Gastroesophageal sphincter (tissue), 4 donors: ENCODE results near the gene HS1BP3. TPM values are rescaled to one million over a fixed set of nuclear protein-coding genes. Genes with fewer than 3 reads are reported as not detected.

Experiments used
- ATAC-seq: fragments of 150-250 bp; one replicate; pipeline ENCODE4 v1.9.1; 2016; ENCODE audit warnings: mild to moderate bottlenecking, moderate library complexity
- H3K27ac ChIP-seq, 4 donors: fragments of 200-600 bp; sonication (generic) in 3 of 4; 1 replicate in 3 of 4; 2 replicates in 1 of 4; pipeline ENCODE4 v1.5.1; 2016 to 2019
- H3K27me3 ChIP-seq: fragments of 200-600 bp; sonication (generic); one replicate; pipeline ENCODE4 v1.5.1; 2019
- H3K36me3 ChIP-seq, 2 donors: fragments of 200-600 bp; sonication (generic); one replicate each; pipeline ENCODE4 v1.5.1; 2019; ENCODE audit warnings: control low read depth in 1 of 2
- H3K4me1 ChIP-seq, 3 donors: fragments of 200-600 bp; sonication (generic); 1 replicate in 2 of 3; 2 replicates in 1 of 3; pipeline ENCODE4 v1.5.1; 2016 to 2019; ENCODE audit warnings: control low read depth in 2 of 3
- H3K4me3 ChIP-seq, 2 donors: fragments of 200-600 bp; sonication (generic); one replicate each; pipeline ENCODE4 v1.5.1; 2019; ENCODE audit warnings: mild to moderate bottlenecking in 1 of 2, moderate library complexity in 1 of 2
- H3K9me3 ChIP-seq, 3 donors: fragments of 200-600 bp; sonication (generic); one replicate each; pipeline ENCODE4 v1.5.1; 2017 to 2019; ENCODE audit warnings: control low read depth in 2 of 3
- EP300 ChIP-seq: sonication (generic); formaldehyde crosslinking; IDR thresholded peaks from one replicate; pipeline ENCODE4 v1.6.1; 2017; ENCODE audit warnings: antibody characterized with exemption, mild to moderate bottlenecking
- POLR2A ChIP-seq, 2 donors: fragments of 450-650 bp; IDR thresholded peaks; one replicate each; pipeline ENCODE4 v1.6.1; 2017; ENCODE audit warnings: antibody characterized with exemption in 2 of 2, mild to moderate bottlenecking in 2 of 2, moderate library complexity in 1 of 2
- POLR2AphosphoS5 ChIP-seq: sonication (generic); formaldehyde crosslinking; IDR thresholded peaks from one replicate; pipeline ENCODE4 v1.6.1; 2017; ENCODE audit warnings: antibody characterized with exemption
- WGBS, 2 donors: methylation state at CpG; one replicate each; pipeline ENCODE4 v1.1.5; 2018; ENCODE audit warnings: low coverage in 1 of 2; 5-methylcytosine and 5-hydroxymethylcytosine counted together
- total RNA-seq, 4 donors: library from RNA; depleted of rRNA; stranded (reverse); fragments of >200 nt; gene quantifications; one replicate each; pipeline ENCODE4 v1.1.0, GENCODE V29; 2016
- TF ChIP-seq, protein P1 (sequence below), 4 experiments: fragments of 200-600 bp in 2 of 4; fragments of 450-650 bp in 2 of 4; sonication (generic) in 1 of 4; IDR thresholded peaks; one replicate each; pipeline ENCODE4 v1.5.1; 2017 to 2019; ENCODE audit warnings: antibody characterized with exemption in 4 of 4, mild to moderate bottlenecking in 2 of 4, moderate library complexity in 2 of 4

HS1BP3 gene
- total RNA-seq, 4 donors from 2014 or later = 42.8 to 89.1 (median 61.4) TPM

DNA sequence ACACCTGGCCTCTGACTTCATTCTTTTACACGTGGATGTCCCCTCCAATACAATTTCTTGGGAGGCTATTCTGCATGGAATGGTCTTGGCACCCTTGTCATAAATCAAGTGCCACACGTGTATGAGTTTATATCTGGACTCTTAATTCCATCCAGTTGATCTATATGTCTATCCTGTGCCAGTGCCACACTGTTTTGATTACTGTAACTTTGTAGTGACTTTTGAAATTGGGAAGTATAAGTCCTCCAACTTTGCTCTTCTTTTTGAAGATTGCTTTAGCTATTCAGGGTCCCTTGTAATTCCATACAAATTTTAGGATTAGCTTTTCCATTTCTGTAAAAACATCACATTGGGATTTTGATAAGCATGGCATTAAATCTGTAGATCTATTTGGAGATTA is 43.5 kb downstream of the HS1BP3 start:
- Histone ChIP-seq H3K27ac (peak overlapping the region in 1 of 4 donors; percentile 31), H3K36me3 (no peaks in the 10 kb centered on the region), H3K27me3 (no peaks in the 10 kb centered on the region), H3K9me3 (no peaks in the 10 kb centered on the region), H3K4me3 (no peak overlapping the region), H3K4me1 (peaks cover 37 to 71% (median 44%) of the 10 kb centered on the region in 3 donors)
- no peak for ATAC-seq
- WGBS, 2 donors = 89 to 90% methylated on average over 2 of the region's 2 CpGs
- TF ChIP-seq, protein P1, sequence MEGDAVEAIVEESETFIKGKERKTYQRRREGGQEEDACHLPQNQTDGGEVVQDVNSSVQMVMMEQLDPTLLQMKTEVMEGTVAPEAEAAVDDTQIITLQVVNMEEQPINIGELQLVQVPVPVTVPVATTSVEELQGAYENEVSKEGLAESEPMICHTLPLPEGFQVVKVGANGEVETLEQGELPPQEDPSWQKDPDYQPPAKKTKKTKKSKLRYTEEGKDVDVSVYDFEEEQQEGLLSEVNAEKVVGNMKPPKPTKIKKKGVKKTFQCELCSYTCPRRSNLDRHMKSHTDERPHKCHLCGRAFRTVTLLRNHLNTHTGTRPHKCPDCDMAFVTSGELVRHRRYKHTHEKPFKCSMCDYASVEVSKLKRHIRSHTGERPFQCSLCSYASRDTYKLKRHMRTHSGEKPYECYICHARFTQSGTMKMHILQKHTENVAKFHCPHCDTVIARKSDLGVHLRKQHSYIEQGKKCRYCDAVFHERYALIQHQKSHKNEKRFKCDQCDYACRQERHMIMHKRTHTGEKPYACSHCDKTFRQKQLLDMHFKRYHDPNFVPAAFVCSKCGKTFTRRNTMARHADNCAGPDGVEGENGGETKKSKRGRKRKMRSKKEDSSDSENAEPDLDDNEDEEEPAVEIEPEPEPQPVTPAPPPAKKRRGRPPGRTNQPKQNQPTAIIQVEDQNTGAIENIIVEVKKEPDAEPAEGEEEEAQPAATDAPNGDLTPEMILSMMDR (IDR thresholded peaks at IDR 0.05) = no peak
- TF ChIP-seq POLR2A (IDR thresholded peaks at IDR 0.05) (no peak), EP300 (no peak), POLR2AphosphoS5 (no peak)

DNA sequence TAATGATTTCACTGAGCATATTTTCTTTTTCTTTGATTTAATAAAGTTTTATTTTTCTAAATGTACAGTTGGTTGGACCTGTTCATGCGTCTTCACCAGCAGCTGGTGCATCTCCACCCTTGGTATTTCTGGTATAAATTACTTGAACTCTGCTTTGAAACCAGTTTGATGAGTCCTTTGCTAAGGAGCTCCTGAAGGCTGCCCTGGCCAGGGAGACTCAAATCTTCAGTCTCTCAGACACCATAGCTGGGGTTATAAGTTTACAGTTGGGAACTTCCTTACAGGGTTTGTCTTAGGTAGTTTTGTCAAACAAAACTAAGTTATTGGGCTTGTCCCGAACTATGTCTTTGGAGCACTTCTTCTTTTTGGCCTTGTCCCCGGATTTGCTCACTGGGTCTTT is 44.7 kb downstream of the HS1BP3 start:
- Histone ChIP-seq H3K27me3 (no peaks in the 10 kb centered on the region), H3K27ac (peak overlapping the region; percentile 14 to 93 (median 85)), H3K36me3 (no peaks in the 10 kb centered on the region), H3K4me1 (peaks cover 30 to 61% (median 32%) of the 10 kb centered on the region in 3 donors), H3K9me3 (no peaks in the 10 kb centered on the region), H3K4me3 (no peak overlapping the region)
- TF ChIP-seq EP300 (no peak), POLR2A (IDR thresholded peaks at IDR 0.05) (no peak), POLR2AphosphoS5 (no peak)
- TF ChIP-seq, protein P1 (IDR thresholded peaks at IDR 0.05) = no peak
- 57 to 64% methylated on average over 2 to 3 of the region's 3 CpGs for WGBS, 2 donors
- no peak for ATAC-seq

DNA sequence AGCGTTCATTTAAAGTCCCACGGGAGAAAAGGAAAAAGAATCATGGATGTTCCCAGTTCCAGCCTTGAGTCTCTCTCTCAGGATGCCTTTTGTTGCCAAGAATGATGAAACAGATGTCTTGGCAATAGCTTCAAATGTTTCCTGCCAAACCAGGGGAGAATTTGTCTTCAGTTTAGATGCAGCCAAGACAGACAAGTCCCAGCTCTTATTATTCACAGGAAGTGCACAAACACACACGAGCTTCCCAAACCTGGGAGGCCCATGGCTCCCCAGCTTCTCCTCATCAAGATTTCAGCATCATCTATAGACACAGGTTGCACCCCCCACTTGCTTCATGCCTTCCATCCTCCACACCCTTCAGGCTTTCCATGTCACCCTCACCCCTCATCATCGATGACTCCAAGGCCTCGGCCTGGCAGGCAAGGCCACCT is 45.9 kb downstream of the HS1BP3 start:
- ATAC-seq = peak; percentile 87
- Histone ChIP-seq H3K4me1 (peaks cover 23 to 58% (median 23%) of the 10 kb centered on the region in 3 donors), H3K9me3 (no peaks in the 10 kb centered on the region), H3K27me3 (no peaks in the 10 kb centered on the region), H3K36me3 (no peaks in the 10 kb centered on the region), H3K4me3 (no peak overlapping the region), H3K27ac (peak overlapping the region; percentile 81 to 93 (median 85))
- TF ChIP-seq POLR2A (IDR thresholded peaks at IDR 0.05) (no peak), POLR2AphosphoS5 (peak; percentile 93), EP300 (no peak)
- TF ChIP-seq, protein P1 (IDR thresholded peaks at IDR 0.05) = no peak
- WGBS, 2 donors = 0 to 20% methylated on average over 1 to 4 of the region's 5 CpGs

DNA sequence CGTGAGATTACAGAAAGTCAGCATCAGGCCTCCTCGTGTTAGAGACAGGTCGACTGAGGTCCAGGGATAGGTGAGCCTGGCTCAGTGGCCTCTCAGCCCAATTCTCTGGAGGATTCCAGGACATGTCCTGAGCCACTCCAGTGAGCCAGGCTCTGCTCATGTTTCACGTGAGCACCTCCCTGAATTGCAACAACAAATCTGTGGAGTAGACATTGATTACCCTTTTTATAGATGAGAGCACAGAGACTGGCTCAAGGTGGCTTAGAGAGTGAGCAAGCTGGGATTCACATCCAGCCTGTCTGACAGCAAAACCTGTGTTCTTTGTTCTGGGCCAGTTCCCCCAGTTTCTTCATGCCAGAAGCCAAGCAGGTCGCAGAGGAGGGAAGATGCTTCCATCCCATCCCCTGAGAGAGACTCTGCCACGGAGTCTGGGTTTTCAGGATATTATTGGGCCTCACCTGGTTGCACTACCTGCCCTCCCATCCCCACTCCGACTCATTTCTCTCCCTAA is 46.4 kb downstream of the HS1BP3 start:
- Histone ChIP-seq H3K27ac (peak overlapping the region; percentile 81 to 93 (median 85)), H3K4me3 (no peak overlapping the region), H3K36me3 (no peaks in the 10 kb centered on the region), H3K27me3 (no peaks in the 10 kb centered on the region), H3K4me1 (peaks cover 18 to 58% (median 20%) of the 10 kb centered on the region in 3 donors), H3K9me3 (no peaks in the 10 kb centered on the region)
- 28 to 48% methylated on average over 3 to 4 of the region's 7 CpGs for WGBS, 2 donors
- ATAC-seq = peak; percentile 40
- TF ChIP-seq EP300 (no peak), POLR2A (IDR thresholded peaks at IDR 0.05) (no peak), POLR2AphosphoS5 (no peak)
- TF ChIP-seq, protein P1 (IDR thresholded peaks at IDR 0.05) = no peak

DNA sequence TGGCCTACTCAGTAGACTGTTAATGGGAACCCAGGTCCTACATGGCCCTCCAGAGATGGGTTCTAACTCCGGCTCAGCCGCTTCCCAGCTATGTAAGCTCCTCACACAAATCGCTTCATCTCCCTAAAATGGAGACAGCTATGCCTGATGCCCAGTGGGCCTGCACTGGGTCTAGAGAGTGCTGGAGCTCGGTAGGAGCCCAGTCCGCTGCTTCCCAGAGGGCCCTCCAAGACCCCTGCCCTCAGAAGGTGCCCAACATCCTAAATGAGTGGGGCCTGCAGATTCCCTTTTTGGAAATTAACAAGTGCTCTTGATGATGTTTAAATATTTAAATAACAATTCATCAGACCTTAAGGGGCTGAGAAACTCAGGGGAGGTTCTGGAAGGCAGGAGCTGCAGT is 47.1 kb downstream of the HS1BP3 start:
- no peaks in the 10 kb centered on the region for H3K27me3 ChIP-seq
- H3K36me3 ChIP-seq = no peaks in the 10 kb centered on the region
- ATAC-seq = no peak
- H3K4me3 ChIP-seq = no peak overlapping the region
- peaks cover 13 to 58% (median 17%) of the 10 kb centered on the region in 3 donors for H3K4me1 ChIP-seq
- 80 to 100% methylated on average over 1 to 3 of the region's 5 CpGs for WGBS, 2 donors
- peak overlapping the region; percentile 81 to 93 (median 85) for H3K27ac ChIP-seq
- no peaks in the 10 kb centered on the region for H3K9me3 ChIP-seq
- no peak for TF ChIP-seq POLR2A (IDR thresholded peaks at IDR 0.05)
- TF ChIP-seq, protein P1 (IDR thresholded peaks at IDR 0.05) = no peak
